ENCODE data around the gene ZNF385A.

Gene ZNF385A

DNA sequence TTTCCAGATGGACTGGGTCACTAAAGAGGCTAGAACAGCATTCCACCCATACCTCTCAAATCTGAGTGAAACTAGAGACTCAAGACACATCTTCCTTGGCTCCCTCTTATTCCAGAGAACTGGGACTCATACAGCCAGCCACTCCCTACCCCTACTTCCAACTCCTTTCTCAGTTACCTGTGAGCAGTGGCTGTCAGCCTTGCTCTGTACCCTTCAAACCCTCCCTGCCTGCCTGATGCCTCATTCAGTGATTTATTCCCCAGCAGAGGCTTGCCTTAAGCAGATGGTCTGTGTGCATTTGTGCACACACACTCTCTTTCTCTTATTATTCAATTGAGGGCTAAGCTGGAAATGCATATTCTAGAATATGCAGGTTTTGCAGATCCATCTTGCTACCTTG is 34.9 kb downstream of the ZNF385A start:
- TF ChIP-seq, protein P1, sequence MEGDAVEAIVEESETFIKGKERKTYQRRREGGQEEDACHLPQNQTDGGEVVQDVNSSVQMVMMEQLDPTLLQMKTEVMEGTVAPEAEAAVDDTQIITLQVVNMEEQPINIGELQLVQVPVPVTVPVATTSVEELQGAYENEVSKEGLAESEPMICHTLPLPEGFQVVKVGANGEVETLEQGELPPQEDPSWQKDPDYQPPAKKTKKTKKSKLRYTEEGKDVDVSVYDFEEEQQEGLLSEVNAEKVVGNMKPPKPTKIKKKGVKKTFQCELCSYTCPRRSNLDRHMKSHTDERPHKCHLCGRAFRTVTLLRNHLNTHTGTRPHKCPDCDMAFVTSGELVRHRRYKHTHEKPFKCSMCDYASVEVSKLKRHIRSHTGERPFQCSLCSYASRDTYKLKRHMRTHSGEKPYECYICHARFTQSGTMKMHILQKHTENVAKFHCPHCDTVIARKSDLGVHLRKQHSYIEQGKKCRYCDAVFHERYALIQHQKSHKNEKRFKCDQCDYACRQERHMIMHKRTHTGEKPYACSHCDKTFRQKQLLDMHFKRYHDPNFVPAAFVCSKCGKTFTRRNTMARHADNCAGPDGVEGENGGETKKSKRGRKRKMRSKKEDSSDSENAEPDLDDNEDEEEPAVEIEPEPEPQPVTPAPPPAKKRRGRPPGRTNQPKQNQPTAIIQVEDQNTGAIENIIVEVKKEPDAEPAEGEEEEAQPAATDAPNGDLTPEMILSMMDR (IDR thresholded peaks at IDR 0.05; ENCODE audit: unreplicated experiment in 3 of 3), result no peak
- H3K36me3 Mint-ChIP-seq (ENCODE audit: low read depth), result peaks cover 48% of the 10 kb centered on the region
- peak overlapping the region in 1 of 3 experiments; percentile 98 for H3K27ac Mint-ChIP-seq
- H3K4me1 Mint-ChIP-seq, result peaks cover 63% of the 10 kb centered on the region
- peaks cover under 1% of the 10 kb centered on the region for H3K27me3 Mint-ChIP-seq (ENCODE audit: low read depth)
- H3K9me3 Mint-ChIP-seq, result no peaks in the 10 kb centered on the region
- no peak overlapping the region for H3K4me3 Mint-ChIP-seq

DNA sequence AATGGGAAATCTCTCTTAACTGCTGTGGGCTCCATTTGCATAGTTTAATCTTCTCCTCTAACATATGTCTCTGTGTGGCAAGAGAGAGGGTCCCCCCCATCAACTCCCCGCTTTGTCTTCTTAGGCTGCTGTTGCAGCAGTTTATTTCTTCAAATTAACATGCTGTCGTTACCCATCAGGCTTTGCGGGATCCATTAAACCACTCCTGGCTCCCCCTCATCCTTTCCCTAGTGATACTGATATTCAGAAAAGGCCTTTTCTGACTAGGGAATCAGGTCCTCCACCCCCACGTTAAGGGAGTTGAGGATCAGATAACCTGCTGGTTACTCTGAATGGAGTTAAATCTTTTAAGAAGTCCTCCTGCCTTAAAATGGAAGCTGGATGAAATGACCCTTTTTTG is 35.5 kb downstream of the ZNF385A start:
- Mint-ChIP-seq H3K27me3 (ENCODE audit: low read depth) (no peaks in the 10 kb centered on the region), H3K4me3 (no peak overlapping the region), H3K4me1 (peaks cover 63% of the 10 kb centered on the region), H3K36me3 (ENCODE audit: low read depth) (peaks cover 48% of the 10 kb centered on the region), H3K9me3 (no peaks in the 10 kb centered on the region), H3K27ac (peak overlapping the region in 1 of 3 experiments; percentile 98)
- TF ChIP-seq, protein P1 (IDR thresholded peaks at IDR 0.05; ENCODE audit: unreplicated experiment in 3 of 3), result no peak

DNA sequence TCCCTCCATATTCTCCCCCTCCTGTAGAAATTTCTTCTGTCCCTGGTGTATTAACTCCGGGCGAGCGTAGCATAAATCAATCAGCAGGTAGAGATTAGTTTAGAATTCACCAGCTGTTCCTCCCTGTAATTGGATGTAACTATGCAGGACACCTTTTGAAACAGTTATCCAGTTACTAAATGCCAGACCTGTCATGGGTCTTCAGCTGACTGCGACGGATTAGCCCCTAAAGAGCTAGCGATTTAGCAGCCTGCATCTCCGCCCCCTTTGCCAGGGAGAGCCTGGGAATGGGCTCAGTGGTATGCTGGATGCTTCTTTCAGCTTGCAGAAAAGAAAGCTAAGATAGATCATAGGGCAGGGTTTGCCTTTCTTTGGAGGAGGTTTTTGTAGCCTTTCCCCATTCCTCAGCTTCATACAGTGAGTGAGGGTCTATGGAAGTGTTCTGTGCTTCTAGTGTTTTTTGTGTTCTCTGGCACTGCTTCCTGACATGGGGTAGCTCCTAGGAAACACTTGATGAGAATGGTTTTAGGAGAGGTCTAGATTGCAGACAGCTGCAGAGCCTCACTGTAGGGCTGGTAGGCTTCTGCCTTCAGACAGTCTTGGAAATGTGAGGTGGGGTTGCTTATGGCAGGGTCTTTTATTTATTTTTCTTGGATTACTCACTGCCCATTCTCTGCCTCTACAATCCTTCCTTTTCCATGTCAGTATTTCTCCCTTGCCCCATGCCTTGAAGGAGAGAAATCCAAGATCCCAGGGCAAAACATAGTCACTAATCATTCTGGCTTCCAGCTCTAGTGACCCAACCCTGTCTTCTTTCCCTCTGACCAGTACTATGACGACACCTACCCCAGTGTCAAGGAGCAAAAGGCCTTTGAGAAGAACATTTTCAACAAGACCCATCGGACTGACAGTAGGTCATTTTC is 42.9 kb downstream of the ZNF385A start:
- no peaks in the 10 kb centered on the region for H3K27me3 Mint-ChIP-seq (ENCODE audit: low read depth)
- TF ChIP-seq, protein P1 (IDR thresholded peaks at IDR 0.05; ENCODE audit: unreplicated experiment in 3 of 3), result no peak
- peaks cover 48% of the 10 kb centered on the region for H3K36me3 Mint-ChIP-seq (ENCODE audit: low read depth)
- peak overlapping the region; percentile 91 to 93 (median 92) for H3K27ac Mint-ChIP-seq
- H3K9me3 Mint-ChIP-seq, result no peaks in the 10 kb centered on the region
- H3K4me1 Mint-ChIP-seq, result peaks cover 66% of the 10 kb centered on the region
- H3K4me3 Mint-ChIP-seq, result peak overlapping the region; percentile 6 to 30 (median 13)

DNA sequence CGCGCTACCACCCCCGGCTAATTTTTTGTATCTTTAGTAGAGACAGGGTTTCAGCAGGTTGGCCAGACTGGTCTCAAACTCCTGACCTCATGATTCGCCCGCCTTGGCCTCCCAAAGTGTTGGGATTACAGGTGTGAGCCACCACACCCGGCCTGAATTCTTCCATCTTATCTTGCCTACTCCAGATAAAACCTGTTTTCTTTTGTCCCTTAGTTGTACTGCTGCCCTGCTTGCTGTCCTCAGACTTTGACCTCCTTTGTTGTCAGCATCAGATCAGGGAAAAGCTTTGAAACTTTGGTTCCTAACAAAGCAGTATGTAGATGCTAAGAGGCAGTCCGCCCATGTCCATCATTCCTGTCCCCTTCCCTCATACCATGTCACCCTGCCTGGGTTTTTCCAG is 43.7 kb downstream of the ZNF385A start:
- H3K9me3 Mint-ChIP-seq, result no peaks in the 10 kb centered on the region
- TF ChIP-seq, protein P1 (IDR thresholded peaks at IDR 0.05; ENCODE audit: unreplicated experiment in 3 of 3), result no peak
- H3K27ac Mint-ChIP-seq, result peak overlapping the region; percentile 91 to 93 (median 92)
- peaks cover 73% of the 10 kb centered on the region for H3K4me1 Mint-ChIP-seq
- peak overlapping the region in 2 of 3 experiments; percentile 30 to 39 for H3K4me3 Mint-ChIP-seq
- no peaks in the 10 kb centered on the region for H3K27me3 Mint-ChIP-seq (ENCODE audit: low read depth)
- peaks cover 45% of the 10 kb centered on the region for H3K36me3 Mint-ChIP-seq (ENCODE audit: low read depth)

DNA sequence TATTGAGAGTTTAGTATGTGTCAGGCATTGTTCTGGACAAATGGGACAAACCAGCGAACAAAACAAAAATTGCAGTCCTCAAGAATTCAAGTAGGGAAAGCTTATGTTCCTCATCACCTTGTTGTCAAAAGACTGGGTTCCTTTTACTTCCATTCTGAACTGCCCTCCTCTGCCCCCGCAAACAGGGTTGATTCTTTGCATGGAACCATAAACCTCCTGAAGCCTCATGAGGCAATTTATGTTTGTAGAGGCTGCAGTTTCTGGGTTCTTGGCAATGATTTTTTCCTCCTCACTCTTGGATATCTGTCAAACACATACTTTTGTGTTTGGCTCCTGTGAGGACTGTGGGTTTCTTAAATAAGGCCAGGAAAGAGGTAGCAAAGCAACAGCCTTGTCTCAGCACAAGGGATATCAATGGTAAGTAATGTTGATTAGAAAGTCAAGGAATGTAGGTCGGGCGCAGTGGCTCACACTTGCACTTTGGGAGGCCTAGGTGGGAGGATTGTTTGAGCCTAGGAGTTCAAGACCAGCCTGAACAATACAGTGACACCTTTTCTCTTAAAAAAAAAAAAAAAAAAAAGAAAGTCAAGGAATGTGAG is 45.7 kb downstream of the ZNF385A start:
- peaks cover 36% of the 10 kb centered on the region for H3K36me3 Mint-ChIP-seq (ENCODE audit: low read depth)
- peak overlapping the region; percentile 91 to 93 (median 92) for H3K27ac Mint-ChIP-seq
- TF ChIP-seq, protein P1 (IDR thresholded peaks at IDR 0.05; ENCODE audit: unreplicated experiment in 3 of 3), result no peak
- peak overlapping the region in 2 of 3 experiments; percentile 16 to 59 for H3K4me3 Mint-ChIP-seq
- no peaks in the 10 kb centered on the region for H3K9me3 Mint-ChIP-seq
- peaks cover 75% of the 10 kb centered on the region for H3K4me1 Mint-ChIP-seq
- H3K27me3 Mint-ChIP-seq (ENCODE audit: low read depth), result no peaks in the 10 kb centered on the region

All from nephron (organoid).